ENCODE results near the gene FCN2. TPM values are rescaled to one million over a fixed set of nuclear protein-coding genes. Genes with fewer than 3 reads are reported as not detected.

FCN2 gene
- total RNA-seq, 1 donor = not detected

GRCh38 chr9:134881313-134881670 is 682 bp downstream of the FCN2 start:
- H2AFZ ChIP-seq (ENCODE audit: low read length) = no peak overlapping the region
- no peak overlapping the region for H3K27ac ChIP-seq (ENCODE audit: low read depth, low read length)
- no peaks in the 10 kb centered on the region for H3K36me3 ChIP-seq (ENCODE audit: insufficient read depth, low read length)
- no peak for DNase-seq (ENCODE audit: insufficient read length, low spot score, missing footprints)
- no peak overlapping the region for H3K4me3 ChIP-seq (ENCODE audit: insufficient read depth, low read length)
- no peak for TF ChIP-seq CTCF (IDR thresholded peaks at IDR 0.05; ENCODE audit: extremely low read depth, low read depth, low read length)
- H3K27me3 ChIP-seq (ENCODE audit: insufficient read depth, low read length) = peaks cover 14% of the 10 kb centered on the region
- H3K4me1 ChIP-seq (ENCODE audit: insufficient read depth, low read length) = no peaks in the 10 kb centered on the region
- no peaks in the 10 kb centered on the region for H3K9me3 ChIP-seq (ENCODE audit: low read depth, low read length)
- no peaks in the 10 kb centered on the region for H4K20me1 ChIP-seq (ENCODE audit: insufficient read depth, low read length)
- no peak overlapping the region for H3K4me2 ChIP-seq (ENCODE audit: insufficient read depth, low read length)
- no peaks in the 10 kb centered on the region for H3K79me2 ChIP-seq (ENCODE audit: insufficient read depth, low read length)

GRCh38 chr9:134882204-134882785 is 1.7 kb downstream of the FCN2 start:
- TF ChIP-seq CTCF (IDR thresholded peaks at IDR 0.05; ENCODE audit: extremely low read depth, low read depth, low read length) = no peak
- Histone ChIP-seq H3K27ac (ENCODE audit: low read depth, low read length) (no peak overlapping the region), H4K20me1 (ENCODE audit: insufficient read depth, low read length) (no peaks in the 10 kb centered on the region), H3K4me1 (ENCODE audit: insufficient read depth, low read length) (no peaks in the 10 kb centered on the region), H3K36me3 (ENCODE audit: insufficient read depth, low read length) (no peaks in the 10 kb centered on the region), H3K4me2 (ENCODE audit: insufficient read depth, low read length) (no peak overlapping the region), H3K27me3 (ENCODE audit: insufficient read depth, low read length) (peaks cover 12% of the 10 kb centered on the region), H3K4me3 (ENCODE audit: insufficient read depth, low read length) (no peak overlapping the region), H3K79me2 (ENCODE audit: insufficient read depth, low read length) (no peaks in the 10 kb centered on the region), H2AFZ (ENCODE audit: low read length) (no peak overlapping the region), H3K9me3 (ENCODE audit: low read depth, low read length) (no peaks in the 10 kb centered on the region)
- no peak for DNase-seq (ENCODE audit: insufficient read length, low spot score, missing footprints)

DNA sequence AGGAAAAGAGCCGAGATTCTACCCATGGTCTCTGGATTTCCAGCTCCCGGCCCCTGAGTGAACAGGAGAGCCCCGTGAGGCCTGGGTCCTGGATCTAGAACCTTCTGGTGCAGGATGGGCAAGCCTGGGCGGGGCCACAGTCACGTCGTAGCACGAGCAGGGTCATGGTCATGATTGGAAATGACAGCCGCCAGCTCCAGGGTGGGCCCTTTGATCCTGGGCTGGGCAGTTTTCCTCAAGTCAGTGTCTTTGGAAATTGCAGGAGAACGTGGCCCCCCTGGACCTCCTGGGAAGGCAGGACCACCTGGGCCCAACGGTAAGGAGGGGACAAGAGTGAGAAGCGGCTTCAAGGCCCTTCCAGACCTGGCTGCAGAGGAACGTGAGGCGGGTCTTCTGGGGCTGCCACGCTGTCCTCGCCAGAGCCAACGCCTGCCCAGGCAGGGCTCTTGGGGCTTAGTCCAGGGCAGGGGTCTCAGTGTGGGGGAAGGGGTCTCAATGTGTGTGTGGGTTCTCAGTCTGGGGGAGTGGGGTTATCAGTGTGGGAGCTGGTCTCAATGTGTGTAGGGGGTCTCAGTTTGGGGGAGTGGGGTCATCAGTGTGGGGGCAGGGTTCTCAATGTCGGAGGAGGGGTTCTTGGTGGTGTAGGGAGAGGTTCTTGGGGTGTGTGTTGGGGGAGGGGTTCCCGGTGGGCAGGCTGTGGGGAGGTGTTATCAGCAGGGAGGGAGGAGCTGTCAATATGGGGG is 2.6 kb downstream of the FCN2 start:
- no peaks in the 10 kb centered on the region for H3K4me1 ChIP-seq (ENCODE audit: insufficient read depth, low read length)
- no peak overlapping the region for H3K4me2 ChIP-seq (ENCODE audit: insufficient read depth, low read length)
- H3K27me3 ChIP-seq (ENCODE audit: insufficient read depth, low read length) = peaks cover 12% of the 10 kb centered on the region
- no peak overlapping the region for H2AFZ ChIP-seq (ENCODE audit: low read length)
- no peak overlapping the region for H3K27ac ChIP-seq (ENCODE audit: low read depth, low read length)
- H3K79me2 ChIP-seq (ENCODE audit: insufficient read depth, low read length) = no peaks in the 10 kb centered on the region
- H3K4me3 ChIP-seq (ENCODE audit: insufficient read depth, low read length) = no peak overlapping the region
- H3K36me3 ChIP-seq (ENCODE audit: insufficient read depth, low read length) = no peaks in the 10 kb centered on the region
- no peak for TF ChIP-seq CTCF (IDR thresholded peaks at IDR 0.05; ENCODE audit: extremely low read depth, low read depth, low read length)
- H4K20me1 ChIP-seq (ENCODE audit: insufficient read depth, low read length) = no peaks in the 10 kb centered on the region
- H3K9me3 ChIP-seq (ENCODE audit: low read depth, low read length) = no peaks in the 10 kb centered on the region
- DNase-seq (ENCODE audit: insufficient read length, low spot score, missing footprints) = no peak

DNA sequence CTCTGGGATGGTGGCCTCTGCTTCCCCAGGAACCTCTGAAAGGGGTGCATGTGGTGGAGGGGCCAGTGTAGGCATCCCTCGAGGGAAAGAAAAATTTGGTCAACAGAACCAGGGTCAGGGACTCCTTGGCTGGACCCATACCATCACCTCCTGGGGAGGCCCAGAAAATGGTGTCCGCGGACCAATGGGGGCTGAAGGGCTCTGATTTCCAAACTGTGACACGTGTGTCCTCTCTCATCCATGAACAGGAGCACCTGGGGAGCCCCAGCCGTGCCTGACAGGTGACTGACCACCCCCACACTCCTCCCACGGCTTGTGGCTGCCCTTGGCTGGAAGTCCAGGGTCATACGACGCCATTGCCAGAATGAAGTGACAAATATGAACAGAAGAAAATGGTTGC is 3.9 kb downstream of the FCN2 start:
- H2AFZ ChIP-seq (ENCODE audit: low read length) = no peak overlapping the region
- H3K27me3 ChIP-seq (ENCODE audit: insufficient read depth, low read length) = peaks cover 9% of the 10 kb centered on the region
- no peaks in the 10 kb centered on the region for H3K36me3 ChIP-seq (ENCODE audit: insufficient read depth, low read length)
- H3K27ac ChIP-seq (ENCODE audit: low read depth, low read length) = no peak overlapping the region
- no peaks in the 10 kb centered on the region for H3K79me2 ChIP-seq (ENCODE audit: insufficient read depth, low read length)
- no peaks in the 10 kb centered on the region for H3K4me1 ChIP-seq (ENCODE audit: insufficient read depth, low read length)
- H3K4me3 ChIP-seq (ENCODE audit: insufficient read depth, low read length) = no peak overlapping the region
- no peak for TF ChIP-seq CTCF (IDR thresholded peaks at IDR 0.05; ENCODE audit: extremely low read depth, low read depth, low read length)
- no peak overlapping the region for H3K4me2 ChIP-seq (ENCODE audit: insufficient read depth, low read length)
- DNase-seq (ENCODE audit: insufficient read length, low spot score, missing footprints) = no peak
- no peaks in the 10 kb centered on the region for H4K20me1 ChIP-seq (ENCODE audit: insufficient read depth, low read length)
- H3K9me3 ChIP-seq (ENCODE audit: low read depth, low read length) = no peaks in the 10 kb centered on the region

All from osteoblast (primary cell).